Upper lobe of left lung (tissue), 4 donors: ENCODE data around the gene ZNF440.

Source experiments
- EP300 ChIP-seq, 4 donors: sonication (generic); formaldehyde crosslinking; IDR thresholded peaks; one replicate each; pipeline ENCODE4 v1.5.1; 2017; ENCODE audit warnings: antibody characterized with exemption in 4 of 4, control low read depth in 2 of 4
- POLR2A ChIP-seq, 4 donors: fragments of 450-650 bp; IDR thresholded peaks; one replicate each; pipeline ENCODE4 v1.5.1; 2016 to 2017; ENCODE audit warnings: antibody characterized with exemption in 4 of 4, mild to moderate bottlenecking in 2 of 4
- POLR2AphosphoS5 ChIP-seq, 2 donors: sonication (generic); formaldehyde crosslinking; IDR thresholded peaks; one replicate each; pipeline ENCODE4 v1.5.1; 2017; ENCODE audit warnings: antibody characterized with exemption in 2 of 2
- TF ChIP-seq, protein P1 (sequence below), 6 experiments: fragments of 450-650 bp in 4 of 6; fragments of 200-600 bp in 2 of 6; sonication (generic) in 2 of 6; IDR thresholded peaks; one replicate each; pipeline ENCODE4 v1.5.1; 2016 to 2019; ENCODE audit warnings: antibody characterized with exemption in 6 of 6

DNA sequence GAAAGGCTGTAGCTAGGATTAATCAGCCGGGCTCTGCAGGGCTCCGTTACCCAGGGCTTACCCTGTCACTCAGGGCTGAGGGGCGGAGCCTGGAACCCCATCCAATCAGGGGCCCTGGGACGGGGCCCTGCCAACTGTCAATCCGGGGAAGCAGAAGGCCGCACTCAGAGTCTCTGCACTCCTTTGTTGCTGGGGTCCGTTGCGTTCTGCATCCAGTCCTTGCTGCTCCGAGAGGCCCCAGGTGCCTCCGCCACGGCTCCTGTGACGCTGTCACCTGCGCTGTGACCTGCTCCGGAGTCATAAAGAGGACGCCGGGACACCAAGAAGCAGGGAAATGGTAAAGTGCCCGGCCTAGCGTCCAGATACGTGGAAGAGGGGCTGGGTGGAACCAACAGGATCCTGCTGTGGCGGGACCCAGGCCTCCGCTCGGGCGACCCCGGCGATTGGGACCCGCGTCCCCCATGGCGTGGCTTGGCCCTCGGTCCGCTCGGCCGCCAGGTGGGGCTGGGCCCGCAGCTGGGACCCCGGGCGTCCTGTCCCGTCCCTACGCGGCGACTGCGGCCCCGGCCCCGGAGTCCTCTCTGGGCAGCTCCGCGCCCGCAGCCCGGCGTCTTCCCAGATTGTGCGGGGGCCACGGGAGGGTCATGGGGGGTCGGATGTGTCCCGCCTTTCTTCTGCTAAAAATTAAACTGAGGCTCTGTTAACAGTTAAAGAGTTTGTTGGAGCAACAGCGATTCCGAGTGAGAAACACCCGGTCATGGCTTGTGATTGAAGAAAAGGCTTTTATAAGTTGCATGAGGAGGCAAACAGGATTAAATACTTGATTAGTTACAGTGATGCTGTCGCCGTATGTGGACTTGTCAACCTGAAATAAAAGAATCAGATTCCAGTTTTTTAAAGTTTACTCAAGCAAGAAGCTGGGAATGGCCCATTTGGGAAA is 15.4 kb upstream of the ZNF440 start, which contains the start of gene ZNF491:
- TF ChIP-seq, protein P1, sequence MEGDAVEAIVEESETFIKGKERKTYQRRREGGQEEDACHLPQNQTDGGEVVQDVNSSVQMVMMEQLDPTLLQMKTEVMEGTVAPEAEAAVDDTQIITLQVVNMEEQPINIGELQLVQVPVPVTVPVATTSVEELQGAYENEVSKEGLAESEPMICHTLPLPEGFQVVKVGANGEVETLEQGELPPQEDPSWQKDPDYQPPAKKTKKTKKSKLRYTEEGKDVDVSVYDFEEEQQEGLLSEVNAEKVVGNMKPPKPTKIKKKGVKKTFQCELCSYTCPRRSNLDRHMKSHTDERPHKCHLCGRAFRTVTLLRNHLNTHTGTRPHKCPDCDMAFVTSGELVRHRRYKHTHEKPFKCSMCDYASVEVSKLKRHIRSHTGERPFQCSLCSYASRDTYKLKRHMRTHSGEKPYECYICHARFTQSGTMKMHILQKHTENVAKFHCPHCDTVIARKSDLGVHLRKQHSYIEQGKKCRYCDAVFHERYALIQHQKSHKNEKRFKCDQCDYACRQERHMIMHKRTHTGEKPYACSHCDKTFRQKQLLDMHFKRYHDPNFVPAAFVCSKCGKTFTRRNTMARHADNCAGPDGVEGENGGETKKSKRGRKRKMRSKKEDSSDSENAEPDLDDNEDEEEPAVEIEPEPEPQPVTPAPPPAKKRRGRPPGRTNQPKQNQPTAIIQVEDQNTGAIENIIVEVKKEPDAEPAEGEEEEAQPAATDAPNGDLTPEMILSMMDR (IDR thresholded peaks at IDR 0.05), result peak in 3 of 6 experiments; percentile 21 to 55 (median 39)
- TF ChIP-seq EP300 (IDR thresholded peaks at IDR 0.05) (no peak), POLR2A (IDR thresholded peaks at IDR 0.05) (peak in 3 of 4 donors; percentile 49 to 82 (median 79)), POLR2AphosphoS5 (IDR thresholded peaks at IDR 0.05) (peak in 1 of 2 donors; percentile 84)
